ENCODE measurements around the gene UPP1. TPM values are rescaled to one million over a fixed set of nuclear protein-coding genes. Genes with fewer than 3 reads are reported as not detected.

UPP1 gene
- polyA plus RNA-seq, 1 donor from 2014 or later, result 19.5 TPM

DNA sequence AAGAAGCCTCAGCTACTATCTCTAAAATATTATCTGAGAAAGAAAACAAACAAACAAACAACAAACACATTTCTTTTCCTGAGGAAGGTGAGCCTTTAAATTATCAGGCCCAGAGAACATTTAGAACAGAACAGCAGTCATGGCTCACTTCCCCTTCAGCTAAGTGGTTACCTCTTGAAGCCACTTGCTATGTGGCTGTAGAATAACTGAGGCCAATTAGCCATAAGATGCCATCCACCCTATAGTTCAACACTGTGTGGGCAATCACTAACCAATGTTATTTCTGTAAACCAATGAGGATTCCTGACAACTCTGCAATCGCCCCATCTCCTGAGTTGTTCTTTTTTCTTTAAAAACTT is 3.7 kb upstream of the UPP1 start:
- no peak overlapping the region for H2AFZ ChIP-seq (ENCODE audit: low read depth, low read length)
- H3K9ac ChIP-seq (ENCODE audit: low read length), result no peak overlapping the region
- no peaks in the 10 kb centered on the region for H3K79me2 ChIP-seq (replicated peaks; ENCODE audit: insufficient read depth, low read length)
- no peak overlapping the region for H3K4me2 ChIP-seq (ENCODE audit: low read length)
- H3K4me3 ChIP-seq (ENCODE audit: low read length), result no peak overlapping the region
- H3K27me3 ChIP-seq (ENCODE audit: insufficient read depth, low read depth, low read length), result peaks cover 10% of the 10 kb centered on the region
- H3K9me2 ChIP-seq (ENCODE audit: insufficient read depth, low read length), result no peaks in the 10 kb centered on the region
- no peaks in the 10 kb centered on the region for H4K20me1 ChIP-seq (ENCODE audit: insufficient read depth)
- no peaks in the 10 kb centered on the region for H3F3A ChIP-seq (ENCODE audit: insufficient read depth, low read length, poor library complexity, severe bottlenecking)
- no peaks in the 10 kb centered on the region for H3K36me3 ChIP-seq (ENCODE audit: insufficient read depth, low read length)
- H3K9me3 ChIP-seq (ENCODE audit: low read length), result no peaks in the 10 kb centered on the region
- no peak for TF ChIP-seq MXI1 (conservative IDR thresholded peaks at IDR 0.05; ENCODE audit: poor library complexity, severe bottlenecking)
- TF ChIP-seq RAD21 (conservative IDR thresholded peaks at IDR 0.05), result no peak
- no peak for TF ChIP-seq TAF1 (IDR thresholded peaks at IDR 0.05; ENCODE audit: low read depth)
- TF ChIP-seq, protein P1, sequence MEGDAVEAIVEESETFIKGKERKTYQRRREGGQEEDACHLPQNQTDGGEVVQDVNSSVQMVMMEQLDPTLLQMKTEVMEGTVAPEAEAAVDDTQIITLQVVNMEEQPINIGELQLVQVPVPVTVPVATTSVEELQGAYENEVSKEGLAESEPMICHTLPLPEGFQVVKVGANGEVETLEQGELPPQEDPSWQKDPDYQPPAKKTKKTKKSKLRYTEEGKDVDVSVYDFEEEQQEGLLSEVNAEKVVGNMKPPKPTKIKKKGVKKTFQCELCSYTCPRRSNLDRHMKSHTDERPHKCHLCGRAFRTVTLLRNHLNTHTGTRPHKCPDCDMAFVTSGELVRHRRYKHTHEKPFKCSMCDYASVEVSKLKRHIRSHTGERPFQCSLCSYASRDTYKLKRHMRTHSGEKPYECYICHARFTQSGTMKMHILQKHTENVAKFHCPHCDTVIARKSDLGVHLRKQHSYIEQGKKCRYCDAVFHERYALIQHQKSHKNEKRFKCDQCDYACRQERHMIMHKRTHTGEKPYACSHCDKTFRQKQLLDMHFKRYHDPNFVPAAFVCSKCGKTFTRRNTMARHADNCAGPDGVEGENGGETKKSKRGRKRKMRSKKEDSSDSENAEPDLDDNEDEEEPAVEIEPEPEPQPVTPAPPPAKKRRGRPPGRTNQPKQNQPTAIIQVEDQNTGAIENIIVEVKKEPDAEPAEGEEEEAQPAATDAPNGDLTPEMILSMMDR (IDR thresholded peaks at IDR 0.05; ENCODE audit: poor library complexity, severe bottlenecking), result no peak
- H3K27ac ChIP-seq (ENCODE audit: low read length), result no peak overlapping the region

DNA sequence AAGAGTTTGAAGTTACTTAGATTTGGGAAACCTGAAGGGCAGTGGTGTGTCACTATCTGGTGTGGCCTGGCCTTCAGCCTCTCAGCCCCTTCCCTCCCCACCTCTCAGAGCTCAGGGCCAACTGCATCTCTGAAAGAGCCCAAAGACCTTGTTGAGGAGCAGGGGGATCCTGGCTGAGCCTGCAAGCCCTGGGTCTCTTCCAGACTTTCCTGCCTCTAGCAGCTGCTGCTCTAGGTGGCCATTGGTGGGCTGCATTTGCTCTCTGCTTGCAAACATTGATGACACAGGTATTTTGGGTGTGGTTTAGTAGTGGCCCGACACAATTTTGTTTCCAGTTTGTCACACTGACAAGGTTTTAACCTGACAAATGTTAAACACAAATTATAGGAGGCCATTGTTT is 3.1 kb upstream of the UPP1 start:
- Histone ChIP-seq H3K9ac (ENCODE audit: low read length) (no peak overlapping the region), H4K20me1 (ENCODE audit: insufficient read depth) (no peaks in the 10 kb centered on the region), H3K79me2 (replicated peaks; ENCODE audit: insufficient read depth, low read length) (no peaks in the 10 kb centered on the region), H3K4me2 (ENCODE audit: low read length) (no peak overlapping the region), H3K36me3 (ENCODE audit: insufficient read depth, low read length) (no peaks in the 10 kb centered on the region), H3K9me3 (ENCODE audit: low read length) (no peaks in the 10 kb centered on the region), H3K27ac (ENCODE audit: low read length) (no peak overlapping the region), H3F3A (ENCODE audit: insufficient read depth, low read length, poor library complexity, severe bottlenecking) (no peaks in the 10 kb centered on the region), H3K4me3 (ENCODE audit: low read length) (no peak overlapping the region), H3K9me2 (ENCODE audit: insufficient read depth, low read length) (no peaks in the 10 kb centered on the region), H3K27me3 (ENCODE audit: insufficient read depth, low read depth, low read length) (peaks cover 14% of the 10 kb centered on the region), H2AFZ (ENCODE audit: low read depth, low read length) (no peak overlapping the region)
- no peak for TF ChIP-seq RAD21 (conservative IDR thresholded peaks at IDR 0.05)
- TF ChIP-seq, protein P1 (IDR thresholded peaks at IDR 0.05; ENCODE audit: poor library complexity, severe bottlenecking), result no peak
- TF ChIP-seq POLR2AphosphoS5 (IDR thresholded peaks at IDR 0.05), result no peak
- TF ChIP-seq MXI1 (conservative IDR thresholded peaks at IDR 0.05; ENCODE audit: poor library complexity, severe bottlenecking), result no peak
- TF ChIP-seq EZH2 (IDR thresholded peaks at IDR 0.05; ENCODE audit: borderline replicate concordance, insufficient read depth, low read length, poor library complexity, severe bottlenecking), result no peak
- TF ChIP-seq TAF1 (IDR thresholded peaks at IDR 0.05; ENCODE audit: low read depth), result no peak
- no peak for TF ChIP-seq SMC3 (conservative IDR thresholded peaks at IDR 0.05; ENCODE audit: poor library complexity)
- TF ChIP-seq, protein P2, sequence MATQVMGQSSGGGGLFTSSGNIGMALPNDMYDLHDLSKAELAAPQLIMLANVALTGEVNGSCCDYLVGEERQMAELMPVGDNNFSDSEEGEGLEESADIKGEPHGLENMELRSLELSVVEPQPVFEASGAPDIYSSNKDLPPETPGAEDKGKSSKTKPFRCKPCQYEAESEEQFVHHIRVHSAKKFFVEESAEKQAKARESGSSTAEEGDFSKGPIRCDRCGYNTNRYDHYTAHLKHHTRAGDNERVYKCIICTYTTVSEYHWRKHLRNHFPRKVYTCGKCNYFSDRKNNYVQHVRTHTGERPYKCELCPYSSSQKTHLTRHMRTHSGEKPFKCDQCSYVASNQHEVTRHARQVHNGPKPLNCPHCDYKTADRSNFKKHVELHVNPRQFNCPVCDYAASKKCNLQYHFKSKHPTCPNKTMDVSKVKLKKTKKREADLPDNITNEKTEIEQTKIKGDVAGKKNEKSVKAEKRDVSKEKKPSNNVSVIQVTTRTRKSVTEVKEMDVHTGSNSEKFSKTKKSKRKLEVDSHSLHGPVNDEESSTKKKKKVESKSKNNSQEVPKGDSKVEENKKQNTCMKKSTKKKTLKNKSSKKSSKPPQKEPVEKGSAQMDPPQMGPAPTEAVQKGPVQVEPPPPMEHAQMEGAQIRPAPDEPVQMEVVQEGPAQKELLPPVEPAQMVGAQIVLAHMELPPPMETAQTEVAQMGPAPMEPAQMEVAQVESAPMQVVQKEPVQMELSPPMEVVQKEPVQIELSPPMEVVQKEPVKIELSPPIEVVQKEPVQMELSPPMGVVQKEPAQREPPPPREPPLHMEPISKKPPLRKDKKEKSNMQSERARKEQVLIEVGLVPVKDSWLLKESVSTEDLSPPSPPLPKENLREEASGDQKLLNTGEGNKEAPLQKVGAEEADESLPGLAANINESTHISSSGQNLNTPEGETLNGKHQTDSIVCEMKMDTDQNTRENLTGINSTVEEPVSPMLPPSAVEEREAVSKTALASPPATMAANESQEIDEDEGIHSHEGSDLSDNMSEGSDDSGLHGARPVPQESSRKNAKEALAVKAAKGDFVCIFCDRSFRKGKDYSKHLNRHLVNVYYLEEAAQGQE (IDR thresholded peaks at IDR 0.05; ENCODE audit: borderline replicate concordance), result no peak
- TF ChIP-seq EP300 (conservative IDR thresholded peaks at IDR 0.05; ENCODE audit: poor library complexity, severe bottlenecking), result no peak
